EL (cell line): ENCODE measurements around the gene SYT7.

Experiments
- DNase-seq: peaks from one replicate; pipeline ENCODE4 v3.0.0-alpha.2; 2016

The SYT7 gene

GRCh38 chr11:61581030-61581928, at the start of gene SYT7:
Gene SYT7, minus strand, starts transcription at chr11:61581076. Its CDS starts 256 bp downstream, at chr11:61580820.
- peak; percentile 94 for DNase-seq

- no peak for DNase-seq
Measured at GRCh38 chr11:61630089-61630488, 49.2 kb upstream of the SYT7 start.

GRCh38 chr11:61629082-61629833, 48.4 kb upstream of the SYT7 start:
- no peak for DNase-seq

GRCh38 chr11:61628662-61628970, 47.7 kb upstream of the SYT7 start:
- no peak for DNase-seq

GRCh38 chr11:61627850-61628661, 47.2 kb upstream of the SYT7 start:
- DNase-seq, result peak; percentile 79

- DNase-seq, result no peak
Measured at GRCh38 chr11:61626580-61627380, 45.9 kb upstream of the SYT7 start.

GRCh38 chr11:61625525-61625924, 44.6 kb upstream of the SYT7 start:
- no peak for DNase-seq

GRCh38 chr11:61621917-61622585, 41.2 kb upstream of the SYT7 start:
- no peak for DNase-seq

GRCh38 chr11:61619471-61620226, 38.8 kb upstream of the SYT7 start:
- no peak for DNase-seq

- no peak for DNase-seq
Measured at GRCh38 chr11:61618978-61619377, 38.1 kb upstream of the SYT7 start.

- DNase-seq, result no peak
Measured at GRCh38 chr11:61617515-61617914, 36.6 kb upstream of the SYT7 start.

GRCh38 chr11:61616434-61616833, 35.6 kb upstream of the SYT7 start:
- DNase-seq, result peak; percentile 54

GRCh38 chr11:61614782-61615181, 33.9 kb upstream of the SYT7 start:
- peak; percentile 37 for DNase-seq

GRCh38 chr11:61613870-61614269, 33.0 kb upstream of the SYT7 start:
- no peak for DNase-seq

- DNase-seq, result no peak
Measured at GRCh38 chr11:61613051-61613450, 32.2 kb upstream of the SYT7 start.

- no peak for DNase-seq
Measured at GRCh38 chr11:61611309-61611708, 30.4 kb upstream of the SYT7 start.

- DNase-seq, result no peak
Measured at GRCh38 chr11:61610905-61611304, 30.0 kb upstream of the SYT7 start.

GRCh38 chr11:61609980-61610366, 29.1 kb upstream of the SYT7 start:
- DNase-seq, result no peak

- no peak for DNase-seq
Measured at GRCh38 chr11:61609000-61609979, 28.4 kb upstream of the SYT7 start.
